Tibial artery (tissue), 4 donors: Measurements from ENCODE around the gene CSNK2B.

Experiments
- DNase-seq, 2 donors: peaks; one replicate each; pipeline ENCODE4 v3.0.0-alpha.2; 2019
- H3K27ac ChIP-seq, 2 donors: fragments of 200-600 bp; sonication (generic) in 1 of 2; 1 replicate in 1 of 2; 2 replicates in 1 of 2; pipeline ENCODE4 v1.5.1; 2018 to 2019; ENCODE audit warnings: mild to moderate bottlenecking in 1 of 2
- H3K27me3 ChIP-seq, 2 donors: fragments of 200-600 bp; sonication (generic) in 1 of 2; one replicate each; pipeline versions ENCODE4 v1.5.1 to v1.6.0; 2016 to 2019
- H3K36me3 ChIP-seq, 3 donors: fragments of 200-600 bp; sonication (generic) in 2 of 3; one replicate each; pipeline ENCODE4 v1.5.1; 2016 to 2019; ENCODE audit warnings: mild to moderate bottlenecking in 2 of 3
- H3K4me1 ChIP-seq, 4 donors: fragments of 200-600 bp; sonication (generic) in 2 of 4; 1 replicate in 3 of 4; 2 replicates in 1 of 4; pipeline ENCODE4 v1.5.1; 2016 to 2019
- H3K4me3 ChIP-seq, 2 donors: fragments of 200-600 bp; sonication (generic) in 1 of 2; 1 replicate in 1 of 2; 2 replicates in 1 of 2; pipeline ENCODE4 v1.5.1; 2018 to 2019; ENCODE audit warnings: mild to moderate bottlenecking in 2 of 2
- H3K9me3 ChIP-seq, 3 donors: fragments of 200-600 bp; sonication (generic) in 1 of 3; one replicate each; pipeline ENCODE4 v1.5.1; 2016 to 2019
- CTCF ChIP-seq, 2 experiments: fragments of 200-600 bp in 1 of 2; fragments of 450-650 bp in 1 of 2; IDR thresholded peaks; one replicate each; pipeline ENCODE4 v1.5.1; 2017 to 2019; ENCODE audit warnings: antibody characterized with exemption in 2 of 2, mild to moderate bottlenecking in 1 of 2, moderate library complexity in 1 of 2
- intact Hi-C: fragments of 100-400 bp; cut with DNase I; formaldehyde crosslinking; loops from one replicate; pipeline ENCODE4 v1.15.0; 2023; ENCODE audit warnings: low total_unique reads

Gene CSNK2B

GRCh38 chr6:31663961-31664789 lies 1.7 kb upstream of the CSNK2B start:
- Histone ChIP-seq H3K9me3 (no peaks in the 10 kb centered on the region), H3K36me3 (peaks cover 21 to 38% (median 34%) of the 10 kb centered on the region in 3 donors), H3K4me3 (peak overlapping the region; percentile 77 to 88), H3K27ac (peak overlapping the region; percentile 93 to 94), H3K4me1 (peaks cover 4 to 70% (median 55%) of the 10 kb centered on the region in 4 donors), H3K27me3 (no peaks in the 10 kb centered on the region)
- peak; percentile 70 to 85 for DNase-seq
- no peak for TF ChIP-seq CTCF (IDR thresholded peaks at IDR 0.05)
- intact Hi-C loops, result no loop called here

DNA sequence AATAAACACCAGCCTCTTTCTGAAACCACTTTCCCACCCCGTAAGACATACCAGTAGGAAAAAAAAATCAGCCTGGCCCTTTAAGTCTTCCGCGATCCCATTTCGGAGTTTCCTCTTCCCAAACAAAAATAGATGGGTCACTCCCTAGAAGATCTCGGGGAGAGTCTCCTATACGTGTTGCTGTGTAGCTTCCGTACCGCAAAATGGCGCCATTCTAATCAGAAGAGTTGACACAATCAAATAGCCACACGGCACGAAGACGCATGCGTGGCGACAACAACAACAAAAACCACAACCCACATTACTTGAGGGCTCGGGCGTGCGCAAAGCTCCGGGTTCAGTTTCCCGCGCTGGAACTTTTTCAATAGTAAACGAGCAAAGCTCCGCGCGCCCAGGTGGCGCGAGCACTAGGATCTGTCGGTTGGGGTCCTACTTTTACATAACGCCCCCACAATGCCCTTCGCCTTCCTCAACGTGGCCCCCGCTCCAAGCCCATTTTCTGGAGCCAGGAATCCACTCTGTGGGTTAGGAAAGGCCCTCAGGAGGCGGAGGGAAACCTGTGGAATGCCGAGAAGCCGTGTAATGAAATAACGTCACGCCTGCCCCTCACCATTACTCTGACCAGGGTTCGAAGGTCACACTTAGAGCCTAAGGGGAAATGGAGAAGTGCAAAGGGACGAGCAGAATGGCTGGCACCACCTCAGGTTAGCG lies 935 bp upstream of the CSNK2B start, which contains the start of gene GPANK1:
Gene GPANK1 (minus strand): TSS at position 208 of the 711 bp plus-strand sequence. CDS start 519 bp downstream, outside the sequence.
- peaks cover 0 to 67% (median 48%) of the 10 kb centered on the region in 4 donors for H3K4me1 ChIP-seq
- TF ChIP-seq CTCF (IDR thresholded peaks at IDR 0.05), result no peak
- intact Hi-C loops, result loop anchor here (5.0 kb wide), 1 partner anchor 172 kb away; no protein-coding TSS in a partner anchor

DNA sequence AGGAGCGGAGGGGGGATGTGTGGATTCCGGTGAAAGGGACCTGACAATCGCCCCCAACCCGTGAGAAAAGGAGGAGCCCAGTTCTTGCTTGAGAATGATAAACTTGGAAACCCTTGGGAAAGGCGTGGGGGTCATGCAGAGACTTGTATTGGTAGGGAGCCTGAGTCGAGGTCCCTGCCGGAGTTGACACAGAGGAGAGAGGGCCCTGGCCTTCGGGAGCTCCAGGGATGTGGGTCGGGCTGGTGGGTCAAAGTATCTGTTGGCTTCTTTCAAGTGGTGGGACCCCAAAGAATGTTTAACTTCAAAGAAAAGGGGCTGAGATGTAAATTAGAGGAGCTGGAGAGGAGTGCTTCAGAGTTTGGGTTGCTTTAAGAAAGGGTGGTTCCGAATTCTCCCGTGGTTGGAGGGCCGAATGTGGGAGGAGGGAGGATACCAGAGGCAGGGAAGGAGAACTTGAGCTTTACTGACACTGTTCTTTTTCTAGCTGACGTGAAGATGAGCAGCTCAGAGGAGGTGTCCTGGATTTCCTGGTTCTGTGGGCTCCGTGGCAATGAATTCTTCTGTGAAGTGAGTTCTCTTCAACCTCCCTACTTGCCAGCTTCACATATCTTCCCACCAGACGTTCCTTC lies 571 bp downstream of the CSNK2B start:
- peaks cover 0 to 57% (median 42%) of the 10 kb centered on the region in 4 donors for H3K4me1 ChIP-seq
- H3K27me3 ChIP-seq, result no peaks in the 10 kb centered on the region
- intact Hi-C loops, result loop anchor here (5.0 kb wide), 1 partner anchor 171 kb away; no protein-coding TSS in a partner anchor
- no peak for DNase-seq
- no peak for TF ChIP-seq CTCF (IDR thresholded peaks at IDR 0.05)
- H3K36me3 ChIP-seq, result peaks cover 43 to 60% (median 57%) of the 10 kb centered on the region in 3 donors
- H3K9me3 ChIP-seq, result no peaks in the 10 kb centered on the region
- peak overlapping the region; percentile 93 to 94 for H3K27ac ChIP-seq
- peak overlapping the region; percentile 77 to 88 for H3K4me3 ChIP-seq

More for the DNA sequence above, 935 bp upstream of the CSNK2B start, which contains the start of gene GPANK1:
- peaks cover 28 to 45% (median 42%) of the 10 kb centered on the region in 3 donors for H3K36me3 ChIP-seq
- H3K27me3 ChIP-seq, result no peaks in the 10 kb centered on the region
- no peaks in the 10 kb centered on the region for H3K9me3 ChIP-seq
- H3K27ac ChIP-seq, result peak within 1 kb of the TSS; percentile 93 to 94
- DNase-seq, result peak; percentile 95 to 97
- peak within 1 kb of the TSS; percentile 77 to 88 for H3K4me3 ChIP-seq

DNA sequence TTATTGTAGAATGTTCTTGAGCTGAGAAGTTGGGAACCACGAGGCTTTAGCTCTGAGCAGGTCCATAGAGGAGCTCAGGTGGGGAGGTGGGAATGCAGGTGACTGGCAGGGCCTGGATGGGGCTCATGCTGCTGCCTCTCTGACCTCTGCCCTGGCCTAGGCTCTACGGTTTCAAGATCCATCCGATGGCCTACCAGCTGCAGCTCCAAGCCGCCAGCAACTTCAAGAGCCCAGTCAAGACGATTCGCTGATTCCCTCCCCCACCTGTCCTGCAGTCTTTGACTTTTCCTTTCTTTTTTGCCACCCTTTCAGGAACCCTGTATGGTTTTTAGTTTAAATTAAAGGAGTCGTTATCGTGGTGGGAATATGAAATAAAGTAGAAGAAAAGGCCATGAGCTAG lies 3.8 kb downstream of the CSNK2B start, which contains the start of gene LY6G5B:
Gene LY6G5B (plus strand): TSS at position 301 of the 400 bp plus-strand sequence. CDS start 975 bp downstream, outside the sequence.
- intact Hi-C loops, result loop anchor here (5.0 kb wide), 1 partner anchor 168 kb away; no protein-coding TSS in a partner anchor
- no peak for DNase-seq
- Histone ChIP-seq H3K4me1 (peaks cover 0 to 31% (median 18%) of the 10 kb centered on the region in 4 donors), H3K27ac (no peak within 1 kb of the TSS), H3K9me3 (no peaks in the 10 kb centered on the region), H3K4me3 (no peak within 1 kb of the TSS), H3K27me3 (no peaks in the 10 kb centered on the region), H3K36me3 (peaks cover 58 to 72% (median 64%) of the 10 kb centered on the region in 3 donors)
- no peak for TF ChIP-seq CTCF (IDR thresholded peaks at IDR 0.05)

- H3K4me3 ChIP-seq, result no peak overlapping the region
- no peak for TF ChIP-seq CTCF (IDR thresholded peaks at IDR 0.05)
- no peak overlapping the region for H3K27ac ChIP-seq
- peaks cover 0 to 13% (median 10%) of the 10 kb centered on the region in 4 donors for H3K4me1 ChIP-seq
- intact Hi-C loops, result loop anchor here (5.0 kb wide), 1 partner anchor 156 kb away; no protein-coding TSS in a partner anchor
- no peak for DNase-seq
- H3K27me3 ChIP-seq, result no peaks in the 10 kb centered on the region
- peaks cover 15 to 44% (median 21%) of the 10 kb centered on the region in 3 donors for H3K36me3 ChIP-seq
- H3K9me3 ChIP-seq, result no peaks in the 10 kb centered on the region
Observed at GRCh38 chr6:31676322-31676903, 10.5 kb downstream of the CSNK2B start.
